DND-41 (cell line): ENCODE data around the gene RIMKLA.

Experiments
- ATAC-seq: fragments of 200-7000 bp; cut with Tn5 transposase; 3 replicates; pipeline ENCODE4 v1.9.1; 2021; ENCODE audit warnings: low read depth; ENCODE audit not compliant: insufficient read depth
- DNase-seq: peaks from one replicate; pipeline ENCODE4 v3.0.0-alpha.2; 2020
- H2AFZ ChIP-seq: 2 replicates; pipeline ENCODE4 v1.6.0; 2012; ENCODE audit warnings: low read depth, low read length
- H3K27ac ChIP-seq: 2 replicates; pipeline ENCODE4 v1.5.1; 2012; ENCODE audit warnings: low read length, inconsistent platforms
- H3K27me3 ChIP-seq: fragments of 200-600 bp; sonication (generic); 2 replicates; pipeline ENCODE4 v1.6.0; 2012; ENCODE audit warnings: low read length, mild to moderate bottlenecking, inconsistent platforms; ENCODE audit not compliant: insufficient read depth, poor library complexity
- H3K36me3 ChIP-seq: 2 replicates; pipeline ENCODE4 v1.5.1; 2012; ENCODE audit warnings: low read length, inconsistent platforms; ENCODE audit not compliant: insufficient read depth
- H3K4me1 ChIP-seq: 2 replicates; pipeline ENCODE4 v1.5.1; 2012; ENCODE audit warnings: mild to moderate bottlenecking, low read length; ENCODE audit not compliant: insufficient read depth
- H3K4me2 ChIP-seq: 2 replicates; pipeline ENCODE4 v1.6.0; 2012; ENCODE audit warnings: mild to moderate bottlenecking, moderate library complexity, low read length, inconsistent platforms; ENCODE audit not compliant: insufficient read depth
- H3K4me3 ChIP-seq, 2 experiments: fragments of 200-600 bp in 1 of 2; shearing (Covaris generic) in 1 of 2; 2 replicates each; pipeline ENCODE4 v1.5.1; 2012 to 2016; ENCODE audit warnings: inconsistent platforms in 2 of 2, low read length in 2 of 2, mild to moderate bottlenecking in 2 of 2, low read depth in 1 of 2, moderate library complexity in 1 of 2
- H3K79me2 ChIP-seq: 2 replicates; pipeline ENCODE4 v1.6.0; 2012; ENCODE audit warnings: low read length, inconsistent platforms; ENCODE audit not compliant: insufficient read depth
- H3K9ac ChIP-seq: 2 replicates; pipeline ENCODE4 v1.6.0; 2012; ENCODE audit warnings: low read depth, mild to moderate bottlenecking, inconsistent platforms, low read length, moderate library complexity
- H3K9me3 ChIP-seq: 2 replicates; pipeline ENCODE4 v1.5.1; 2012; ENCODE audit warnings: low read length, moderate library complexity, mild to moderate bottlenecking, inconsistent platforms; ENCODE audit not compliant: insufficient read depth, severe bottlenecking
- H4K20me1 ChIP-seq: 2 replicates; pipeline ENCODE4 v1.6.0; 2012; ENCODE audit warnings: low read length; ENCODE audit not compliant: insufficient read depth
- CTCF ChIP-seq: IDR thresholded peaks from 2 replicates; pipeline ENCODE4 v1.5.1; 2012; ENCODE audit warnings: borderline replicate concordance, low read length, moderate library complexity, mild to moderate bottlenecking; ENCODE audit not compliant: poor library complexity, severe bottlenecking; ENCODE audit errors: extremely low read depth
- EZH2 ChIP-seq: IDR thresholded peaks from 3 replicates; pipeline ENCODE4 v1.6.1; 2012; ENCODE audit warnings: borderline replicate concordance, low read depth, mild to moderate bottlenecking, moderate library complexity, low read length, inconsistent platforms; ENCODE audit not compliant: severe bottlenecking

RIMKLA gene

GRCh38 chr1:42456010-42456753 is 75.6 kb downstream of the RIMKLA start, which contains the start of the genes PPCS and ZMYND12:
Gene PPCS, plus strand, starts transcription at chr1:42456543. Its CDS starts 23 bp downstream, at chr1:42456566.
Gene ZMYND12, minus strand, starts transcription at chr1:42456022. Its CDS starts 25 bp downstream, at chr1:42455997.
- TF ChIP-seq CTCF (no peak), EZH2 (no peak)
- H3K27ac ChIP-seq = peak within 1 kb of the TSS; percentile 93
- peak; percentile 86 for DNase-seq

GRCh38 chr1:42456754-42457089 is 76.1 kb downstream of the RIMKLA start:
- Histone ChIP-seq H3K9ac (peak overlapping the region; percentile 92), H3K9me3 (no peaks in the 10 kb centered on the region), H3K27ac (peak overlapping the region; percentile 93), H3K36me3 (peaks cover 23% of the 10 kb centered on the region), H2AFZ (peak overlapping the region; percentile 99), H4K20me1 (no peaks in the 10 kb centered on the region), H3K4me3 (peak overlapping the region; percentile 67 to 91), H3K27me3 (no peaks in the 10 kb centered on the region), H3K79me2 (peaks cover 15% of the 10 kb centered on the region), H3K4me2 (peak overlapping the region; percentile 81), H3K4me1 (peaks cover 41% of the 10 kb centered on the region)
- no peak for TF ChIP-seq CTCF
- TF ChIP-seq EZH2 = no peak
- DNase-seq = peak; percentile 72
- ATAC-seq = peak; percentile 76

More at GRCh38 chr1:42456010-42456753, 75.6 kb downstream of the RIMKLA start, which contains the start of the genes PPCS and ZMYND12:
- ATAC-seq = peak; percentile 90
- Histone ChIP-seq H3K4me3 (peak within 1 kb of the TSS; percentile 67 to 91), H3K79me2 (peaks cover 15% of the 10 kb centered on the region), H2AFZ (peak within 1 kb of the TSS; percentile 99), H3K36me3 (peaks cover 23% of the 10 kb centered on the region), H4K20me1 (no peaks in the 10 kb centered on the region), H3K9ac (peak within 1 kb of the TSS; percentile 92), H3K9me3 (no peaks in the 10 kb centered on the region), H3K4me2 (peak within 1 kb of the TSS; percentile 81), H3K27me3 (no peaks in the 10 kb centered on the region), H3K4me1 (peaks cover 38% of the 10 kb centered on the region)

- no peak overlapping the region for H3K4me3 ChIP-seq
- TF ChIP-seq EZH2 (no peak), CTCF (no peak)
- H3K36me3 ChIP-seq = peaks cover 23% of the 10 kb centered on the region
- no peaks in the 10 kb centered on the region for H3K27me3 ChIP-seq
- no peak overlapping the region for H3K4me2 ChIP-seq
- no peaks in the 10 kb centered on the region for H4K20me1 ChIP-seq
- DNase-seq (no peak), ATAC-seq (no peak)
- no peak overlapping the region for H3K9ac ChIP-seq
- H3K79me2 ChIP-seq = peaks cover 13% of the 10 kb centered on the region
- no peaks in the 10 kb centered on the region for H3K9me3 ChIP-seq
- H3K27ac ChIP-seq = no peak overlapping the region
- no peak overlapping the region for H2AFZ ChIP-seq
- peaks cover 47% of the 10 kb centered on the region for H3K4me1 ChIP-seq
These were observed 80.6 kb downstream of the RIMKLA start for GRCh38 chr1:42461196-42461595.
